ENCODE data around the gene FHIT. TPM values are rescaled to one million over a fixed set of nuclear protein-coding genes. Genes with fewer than 3 reads are reported as not detected.

FHIT gene
- total and polyA plus RNA-seq, 2 of the 4 experiments (the other 2 are of a cell fraction), result 0.07 TPM; not detected in 1

- H4K20me1 ChIP-seq (ENCODE audit: insufficient read depth, low read length), result no peaks in the 10 kb centered on the region
- no peaks in the 10 kb centered on the region for H3K36me3 ChIP-seq (ENCODE audit: control insufficient read depth, insufficient read depth, low read length)
- no peaks in the 10 kb centered on the region for H3K79me1 ChIP-seq (ENCODE audit: low read depth in 1 of 2, low read length in 2 of 2)
- H2AK9ac ChIP-seq (replicated peaks; ENCODE audit: low read depth, low read length, poor library complexity), result no peak overlapping the region
- no peak overlapping the region for H3K14ac ChIP-seq (replicated peaks; ENCODE audit: low read depth, low read length)
- H2BK15ac ChIP-seq (ENCODE audit: low read depth, low read length), result no peak overlapping the region
- intact Hi-C loops (cut with micrococcal nuclease), result no loop called here
- H3K27me3 ChIP-seq (ENCODE audit: control insufficient read depth, insufficient read depth, low read length), result no peaks in the 10 kb centered on the region
- ChIA-PET CTCF (no interaction called here), POLR2A (ENCODE audit: unreplicated experiment) (no interaction called here)
- H3K4me2 ChIP-seq (ENCODE audit: low read depth, low read length), result no peak overlapping the region
- H3K27ac ChIP-seq (ENCODE audit: insufficient read depth, low read length), result no peak overlapping the region
- DNase-seq, result no peak
- no peak overlapping the region for H4K8ac ChIP-seq (ENCODE audit: low read depth in 2 of 2, low read length in 2 of 2)
- no peaks in the 10 kb centered on the region for H3K4me1 ChIP-seq (ENCODE audit: control insufficient read depth, insufficient read depth, low read length)
- no peak overlapping the region for H3K56ac ChIP-seq (ENCODE audit: extremely low read depth, insufficient read depth, low read length)
- no peak overlapping the region for H3K4me3 ChIP-seq (ENCODE audit: insufficient read depth, low read depth, low read length)
- in situ Hi-C loops (cut with MboI; ENCODE audit: low sequenced_read_pairs), result no loop called here
- BruUV-seq (replicated peaks), result no TSS peak
- ATAC-seq (ENCODE audit: low read depth), result no peak
- no peak overlapping the region for H2BK5ac ChIP-seq (ENCODE audit: low read depth, low read length, poor library complexity, severe bottlenecking)
- no peak for TF ChIP-seq USF2 (IDR thresholded peaks at IDR 0.05; ENCODE audit: low read depth, low read length)
- TF ChIP-seq POLR2A (IDR thresholded peaks at IDR 0.05; ENCODE audit: low read depth, low read length), result no peak
- no peak for TF ChIP-seq BHLHE40 (IDR thresholded peaks at IDR 0.05; ENCODE audit: low read depth, low read length)
- no peak for TF ChIP-seq RAD21 (IDR thresholded peaks at IDR 0.05; ENCODE audit: low read length)
- no peak for TF ChIP-seq MXI1 (IDR thresholded peaks at IDR 0.05; ENCODE audit: borderline replicate concordance, low read depth, low read length)
- no peak for TF ChIP-seq NFE2L2 (IDR thresholded peaks at IDR 0.05; ENCODE audit: low read depth, low read length)
- no peak for TF ChIP-seq MAZ (IDR thresholded peaks at IDR 0.05; ENCODE audit: borderline replicate concordance, low read depth, low read length)
- no peak for TF ChIP-seq FOS (IDR thresholded peaks at IDR 0.05; ENCODE audit: low read depth, low read length)
- no peak for TF ChIP-seq ELK1 (IDR thresholded peaks at IDR 0.05; ENCODE audit: borderline replicate concordance, low read depth, low read length)
- TF ChIP-seq RFX5 (IDR thresholded peaks at IDR 0.05; ENCODE audit: low read depth, low read length), result no peak
- no peak for TF ChIP-seq MAFK (IDR thresholded peaks at IDR 0.05; ENCODE audit: low read depth, low read length)
- no peak for TF ChIP-seq CEBPB (IDR thresholded peaks at IDR 0.05; ENCODE audit: low read depth, low read length)
- no peak for TF ChIP-seq CHD1 (IDR thresholded peaks at IDR 0.05; ENCODE audit: low read depth, low read length)
- no peak for TF ChIP-seq CTCF (conservative IDR thresholded peaks at IDR 0.05; ENCODE audit: low read depth, low read length)
- dilution Hi-C loops (cut with HindIII; ENCODE audit: low sequenced_read_pairs, unreplicated experiment), result no loop called here
- H4K5ac ChIP-seq (ENCODE audit: low read depth, low read length), result no peak overlapping the region
- H3K18ac ChIP-seq (ENCODE audit: low read depth, low read length), result no peak overlapping the region
- H2BK20ac ChIP-seq (ENCODE audit: low read depth, low read length), result no peak overlapping the region
- no peak overlapping the region for H4K91ac ChIP-seq (ENCODE audit: insufficient read depth, low read depth, low read length)
- H2AK5ac ChIP-seq (ENCODE audit: low read depth, low read length), result no peak overlapping the region
- H3K4ac ChIP-seq (ENCODE audit: low read depth, low read length), result no peak overlapping the region
- no peak overlapping the region for H2AFZ ChIP-seq (replicated peaks; ENCODE audit: low read length, poor library complexity)
- H3K9me1 ChIP-seq (ENCODE audit: insufficient read depth, low read length), result no peaks in the 10 kb centered on the region
- H2BK120ac ChIP-seq (ENCODE audit: low read depth, low read length), result no peak overlapping the region
- H3K9me3 ChIP-seq (ENCODE audit: control insufficient read depth, insufficient read depth, low read length), result no peaks in the 10 kb centered on the region
- no peak overlapping the region for H3K9ac ChIP-seq (ENCODE audit: low read depth, low read length)
- no peak overlapping the region for H3K23ac ChIP-seq (ENCODE audit: low read depth, low read length)
Observed at GRCh38 chr3:60131618-60132017, 1119.6 kb downstream of the FHIT start.
